Endothelial cell of umbilical vein (primary cell): Measurements from ENCODE around the gene FEZF1. TPM values are rescaled to one million over a fixed set of nuclear protein-coding genes. Genes with fewer than 3 reads are reported as not detected.

Source experiments
- BruUV-seq: library from RNA; stranded (reverse); fragments of 400-500 nt; replicated peaks from 2 replicates; lab custom pipeline; 2021; lab: Mats Ljungman, UMichigan
- CTCF ChIA-PET: fragments of 300-600, 350-600 bp; sonication (Branson Sonifier 250); formaldehyde crosslinking; loops from one replicate; lab custom pipeline; 2021; ENCODE audit warnings: antibody characterized with exemption, inconsistent platforms; lab: Charles Lee
- POLR2A ChIA-PET: fragments of 300-600, 350-600 bp; sonication (Branson Sonifier 250); formaldehyde crosslinking; loops from one replicate; lab custom pipeline; 2021; ENCODE audit warnings: antibody characterized with exemption, inconsistent platforms; lab: Charles Lee
- DNase-seq: peaks from one replicate; pipeline ENCODE4 v3.0.0-alpha.2; 2011; ENCODE audit warnings: low read depth, low spot score
- FAIRE-seq: peaks from 2 replicates; lab custom pipeline; 2011; peaks lifted over from hg19 to GRCh38; lab: Jason Lieb, UNC
- H2AFZ ChIP-seq: 2 replicates; pipeline ENCODE4 v1.6.0; 2012; ENCODE audit warnings: low read depth, low read length, control low read depth, inconsistent platforms
- H3K27ac ChIP-seq: 2 replicates; pipeline ENCODE4 v1.5.1; 2011; ENCODE audit warnings: low read depth, mild to moderate bottlenecking, control low read depth, low read length, moderate library complexity; ENCODE audit not compliant: insufficient read depth
- H3K27me3 ChIP-seq, 2 experiments: 2 replicates each; pipeline versions ENCODE4 v1.6.0 to v1.6.1; 2011; ENCODE audit warnings: low read length in 2 of 2, mixed read lengths in 1 of 2; ENCODE audit not compliant: control insufficient read depth in 2 of 2, insufficient read depth in 2 of 2
- H3K36me3 ChIP-seq, 2 experiments: 2 replicates in 1 of 2; 3 replicates in 1 of 2; pipeline ENCODE4 v1.5.1; 2011; ENCODE audit warnings: low read length in 2 of 2, mild to moderate bottlenecking in 1 of 2, moderate library complexity in 1 of 2; ENCODE audit not compliant: control insufficient read depth in 2 of 2, insufficient read depth in 2 of 2; ENCODE audit errors: extremely low read depth in 1 of 2
- H3K4me1 ChIP-seq: 3 replicates; pipeline ENCODE4 v1.5.1; 2011; ENCODE audit warnings: mild to moderate bottlenecking, low read length; ENCODE audit not compliant: control insufficient read depth, insufficient read depth; ENCODE audit errors: extremely low read depth
- H3K4me2 ChIP-seq: 2 replicates; pipeline ENCODE4 v1.6.1; 2011; ENCODE audit warnings: low read length, control low read depth, mixed read lengths; ENCODE audit not compliant: insufficient read depth
- H3K4me3 ChIP-seq, 3 experiments: fragments of 200-600 bp in 1 of 3; sonication (generic), shearing (Covaris generic) in 1 of 3; replicated peaks in 1 of 3; 2 replicates each; pipeline ENCODE4 v1.5.1; 2011 to 2016; ENCODE audit warnings: control low read depth in 3 of 3, low read length in 3 of 3, mild to moderate bottlenecking in 2 of 3, inconsistent platforms in 1 of 3, low read depth in 1 of 3, moderate library complexity in 1 of 3; ENCODE audit not compliant: insufficient read depth in 1 of 3
- H3K79me2 ChIP-seq: 2 replicates; pipeline ENCODE4 v1.6.0; 2012; ENCODE audit warnings: low read length, inconsistent platforms; ENCODE audit not compliant: control insufficient read depth, insufficient read depth
- H3K9ac ChIP-seq: replicated peaks from 2 replicates; pipeline ENCODE3; 2011; ENCODE audit warnings: low read length, control low read depth; ENCODE audit not compliant: insufficient read depth; ENCODE audit errors: extremely low read depth
- H3K9me1 ChIP-seq: replicated peaks from 3 replicates; pipeline ENCODE4 v1.6.0; 2011; ENCODE audit warnings: mild to moderate bottlenecking, low read length; ENCODE audit not compliant: control insufficient read depth, insufficient read depth; ENCODE audit errors: extremely low read depth
- H3K9me3 ChIP-seq: replicated peaks from 2 replicates; pipeline ENCODE4 v1.5.1; 2012; ENCODE audit warnings: low read length, inconsistent platforms; ENCODE audit not compliant: control insufficient read depth, insufficient read depth
- H4K20me1 ChIP-seq: replicated peaks from 2 replicates; pipeline ENCODE3; 2011; ENCODE audit warnings: mild to moderate bottlenecking, low read length; ENCODE audit not compliant: control insufficient read depth, insufficient read depth; ENCODE audit errors: extremely low read depth
- CTCF ChIP-seq, 2 donors: IDR thresholded peaks; 1 replicate in 1 of 2; 2 replicates in 1 of 2; pipeline ENCODE4 v1.5.1; 2011; ENCODE audit warnings: low read length in 2 of 2, mild to moderate bottlenecking in 2 of 2, moderate library complexity in 2 of 2, control low read depth in 1 of 2, inconsistent platforms in 1 of 2, low read depth in 1 of 2; ENCODE audit not compliant: insufficient read depth in 1 of 2; ENCODE audit errors: extremely low read depth in 1 of 2
- EZH2 ChIP-seq: IDR thresholded peaks from 2 replicates; pipeline ENCODE4 v1.6.1; 2012; ENCODE audit warnings: borderline replicate concordance, low read depth, mild to moderate bottlenecking, moderate library complexity, low read length, inconsistent platforms; ENCODE audit not compliant: severe bottlenecking
- FOS ChIP-seq: IDR thresholded peaks from 2 replicates; pipeline ENCODE4 v1.6.1; 2011; ENCODE audit warnings: mild to moderate bottlenecking, low read length, moderate library complexity, borderline replicate concordance; ENCODE audit not compliant: insufficient read depth
- GATA2 ChIP-seq: IDR thresholded peaks from 2 replicates; pipeline ENCODE4 v1.7.0; 2011; ENCODE audit warnings: low read depth, mild to moderate bottlenecking, moderate library complexity, mixed read lengths, low read length; ENCODE audit not compliant: insufficient read length, insufficient read depth
- JUN ChIP-seq: IDR thresholded peaks from 2 replicates; pipeline ENCODE4 v1.6.1; 2011; ENCODE audit warnings: borderline replicate concordance, low read depth; ENCODE audit not compliant: insufficient read length, insufficient read depth
- MYC ChIP-seq: IDR thresholded peaks from one replicate; pipeline ENCODE4 v1.6.1; 2011; ENCODE audit warnings: mild to moderate bottlenecking, low read depth, low read length
- POLR2A ChIP-seq: IDR thresholded peaks from 2 replicates; pipeline ENCODE4 v1.6.1; 2012; ENCODE audit warnings: low read depth, mild to moderate bottlenecking, control low read depth, low read length
- POLR2AphosphoS5 ChIP-seq: IDR thresholded peaks from 2 replicates; pipeline ENCODE4 v1.6.1; 2012; ENCODE audit warnings: low read depth, mild to moderate bottlenecking, control low read depth, low read length, moderate library complexity; ENCODE audit not compliant: insufficient read depth
- dilution Hi-C: fragments of 300-500 bp; cut with MboI; formaldehyde crosslinking; loops from one replicate; pipeline ENCODE4 v1.15.0; 2019; ENCODE audit warnings: low sequenced_read_pairs; ENCODE audit not compliant: extremely low pct_ligation_motif_present
- intact Hi-C: fragments of 100-400 bp; cut with micrococcal nuclease; formaldehyde crosslinking; loops from one replicate; pipeline ENCODE4 v1.10.0; 2022
- polyA plus RNA-seq, 4 experiments: library from polyadenylated mRNA; depleted of rRNA in 3 of 4; stranded (reverse) in 3 of 4; unstranded in 1 of 4; fragments of >200 nt; gene quantifications; 2 replicates each; pipeline versions ENCODE4 v1.2.1 to v1.2.3, GENCODE V29; 2011 to 2012; ENCODE audit warnings: missing spikeins in 1 of 4
- total RNA-seq: library from RNA; stranded (reverse); gene quantifications from 2 replicates; pipeline ENCODE4 v1.2.3, GENCODE V29; 2021
- TF ChIP-seq, protein P1 (sequence below): IDR thresholded peaks from 2 replicates; pipeline ENCODE4 v1.6.1; 2011; ENCODE audit not compliant: insufficient read depth, insufficient read length

The FEZF1 gene
- total and polyA plus RNA-seq, 2 donors (not counting 3 experiments of a cell fraction or from before 2014, with no cell fraction given) = not detected

DNA sequence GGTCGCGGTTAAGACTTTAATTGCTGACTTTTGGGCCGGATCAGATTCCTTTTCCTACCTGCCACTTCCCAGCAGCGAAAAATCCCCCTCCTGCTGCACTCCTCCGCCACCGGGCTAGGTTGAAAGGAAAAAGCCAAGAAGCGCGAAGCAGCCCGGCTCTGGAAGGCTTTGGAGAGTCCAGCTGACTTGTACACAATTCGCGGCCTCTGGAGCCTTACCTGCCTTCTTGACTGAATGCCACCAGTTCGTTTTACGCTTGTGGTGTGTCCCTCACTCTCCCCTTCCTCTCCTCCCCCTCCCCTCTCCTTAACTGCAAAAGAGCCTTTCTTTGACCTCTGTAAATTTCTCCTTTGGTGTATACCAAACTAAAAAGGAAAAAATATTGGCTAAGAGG, 2.7 kb upstream of the FEZF1 start:
- no peaks in the 10 kb centered on the region for H4K20me1 ChIP-seq

More for the DNA sequence above, 2.7 kb upstream of the FEZF1 start:
- CTCF ChIA-PET = no interaction called here
- H3K36me3 ChIP-seq = no peaks in the 10 kb centered on the region
- intact Hi-C loops (loop anchor here (5.0 kb wide), 2 partner anchors 220 to 580 kb away; partner anchors contain the start of gene CADPS2), dilution Hi-C loops (no loop called here)
- no peaks in the 10 kb centered on the region for H3K9me1 ChIP-seq
- no peak overlapping the region for H3K27ac ChIP-seq
- peaks cover 88 to 100% of the 10 kb centered on the region in 2 experiments for H3K27me3 ChIP-seq
- no peak overlapping the region for H2AFZ ChIP-seq
- DNase-seq (no peak), FAIRE-seq (no peak)
- POLR2A ChIA-PET = no interaction called here
- H3K4me2 ChIP-seq = no peak overlapping the region
- H3K79me2 ChIP-seq = no peaks in the 10 kb centered on the region
- no peaks in the 10 kb centered on the region for H3K9me3 ChIP-seq
- no TSS peak for BruUV-seq
- no peak overlapping the region for H3K4me3 ChIP-seq
- H3K9ac ChIP-seq = no peak overlapping the region
- TF ChIP-seq GATA2 (no peak), JUN (no peak), CTCF (IDR thresholded peaks at IDR 0.05; ENCODE audit: extremely low read depth in 1 of 2, insufficient read depth in 1 of 2, low read depth in 1 of 2, low read length in 2 of 2) (no peak), FOS (no peak), EZH2 (no peak), MYC (no peak), POLR2A (no peak), POLR2AphosphoS5 (no peak)
- TF ChIP-seq, protein P1, sequence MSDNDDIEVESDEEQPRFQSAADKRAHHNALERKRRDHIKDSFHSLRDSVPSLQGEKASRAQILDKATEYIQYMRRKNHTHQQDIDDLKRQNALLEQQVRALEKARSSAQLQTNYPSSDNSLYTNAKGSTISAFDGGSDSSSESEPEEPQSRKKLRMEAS = no peak
- H3K4me1 ChIP-seq = peaks cover 16% of the 10 kb centered on the region
